Measurements from ENCODE around the gene BROX. TPM values are rescaled to one million over a fixed set of nuclear protein-coding genes. Genes with fewer than 3 reads are reported as not detected.
A peak's percentile ranks its signal among the peaks of the same experiment; 100 is the strongest.

The BROX gene
- total and polyA plus RNA-seq, 12 donors, result 8.9 to 40.5 (median 34.3) TPM

DNA sequence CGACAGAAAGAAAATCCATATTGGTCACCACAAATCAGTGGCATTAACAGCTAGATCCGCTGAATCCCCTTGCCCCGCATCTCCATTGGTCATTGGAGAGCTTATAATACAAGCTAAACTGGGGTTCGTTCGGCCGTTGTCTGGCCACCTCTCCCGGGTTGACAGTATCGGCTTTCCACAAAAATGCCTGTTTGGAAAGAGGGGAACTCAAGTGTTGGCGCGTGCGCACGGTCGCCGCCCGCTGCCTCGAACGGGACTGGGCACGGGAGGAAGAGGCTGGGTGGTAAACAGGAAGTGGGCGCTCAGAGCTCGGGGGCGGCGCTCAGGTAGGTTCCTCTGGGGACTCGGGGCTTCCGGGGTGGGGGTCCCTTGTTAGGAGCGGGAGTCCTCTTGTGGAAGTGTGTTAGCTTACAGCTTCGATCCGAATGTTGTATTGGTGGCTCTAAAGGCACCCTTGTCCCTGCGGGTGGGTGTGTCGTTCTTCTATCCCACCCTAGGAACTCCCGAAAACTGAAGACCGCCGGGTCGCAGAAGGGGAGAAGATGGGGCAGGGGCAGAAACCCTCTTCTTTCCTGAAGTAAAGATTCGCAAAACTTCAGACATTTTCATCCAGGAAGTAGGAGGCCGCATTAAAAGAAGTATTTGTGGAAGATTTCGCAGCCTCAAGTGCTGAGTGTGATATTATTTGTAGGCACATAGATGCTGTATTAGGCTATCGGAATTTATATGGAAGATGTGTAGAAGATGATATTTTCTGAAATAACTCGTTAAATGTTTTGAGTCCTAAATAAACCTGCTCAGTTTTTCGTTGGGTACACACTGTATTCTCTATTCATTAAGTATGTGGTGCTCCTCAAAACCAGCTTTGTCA is 962 bp downstream of the BROX start:
- Histone ChIP-seq H3K27me3 (no peaks in the 10 kb centered on the region), H3K9me3 (no peaks in the 10 kb centered on the region), H3K4me3 (peak overlapping the region; percentile 57 to 97 (median 90)), H3K27ac (peak overlapping the region; percentile 92 to 99 (median 94)), H3K4me1 (peaks cover 0 to 40% (median 28%) of the 10 kb centered on the region in 9 donors), H3K36me3 (peaks cover 0 to 37% (median 17%) of the 10 kb centered on the region in 9 donors)
- intact Hi-C loops (cut with DNase I), result loop anchor here in 5 of 10 donors (1.0 to 10.0 kb wide), 4 partner anchors 69 to 249 kb away; no protein-coding TSS in a partner anchor
- TF ChIP-seq, protein P1, sequence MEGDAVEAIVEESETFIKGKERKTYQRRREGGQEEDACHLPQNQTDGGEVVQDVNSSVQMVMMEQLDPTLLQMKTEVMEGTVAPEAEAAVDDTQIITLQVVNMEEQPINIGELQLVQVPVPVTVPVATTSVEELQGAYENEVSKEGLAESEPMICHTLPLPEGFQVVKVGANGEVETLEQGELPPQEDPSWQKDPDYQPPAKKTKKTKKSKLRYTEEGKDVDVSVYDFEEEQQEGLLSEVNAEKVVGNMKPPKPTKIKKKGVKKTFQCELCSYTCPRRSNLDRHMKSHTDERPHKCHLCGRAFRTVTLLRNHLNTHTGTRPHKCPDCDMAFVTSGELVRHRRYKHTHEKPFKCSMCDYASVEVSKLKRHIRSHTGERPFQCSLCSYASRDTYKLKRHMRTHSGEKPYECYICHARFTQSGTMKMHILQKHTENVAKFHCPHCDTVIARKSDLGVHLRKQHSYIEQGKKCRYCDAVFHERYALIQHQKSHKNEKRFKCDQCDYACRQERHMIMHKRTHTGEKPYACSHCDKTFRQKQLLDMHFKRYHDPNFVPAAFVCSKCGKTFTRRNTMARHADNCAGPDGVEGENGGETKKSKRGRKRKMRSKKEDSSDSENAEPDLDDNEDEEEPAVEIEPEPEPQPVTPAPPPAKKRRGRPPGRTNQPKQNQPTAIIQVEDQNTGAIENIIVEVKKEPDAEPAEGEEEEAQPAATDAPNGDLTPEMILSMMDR (IDR thresholded peaks at IDR 0.05), result no peak
- ATAC-seq, result peak; percentile 85 to 92 (median 90)
- WGBS, 2 donors, result 0 to 1% methylated on average over 39 of the region's 39 CpGs
- DNase-seq, result peak; percentile 92 to 94

DNA sequence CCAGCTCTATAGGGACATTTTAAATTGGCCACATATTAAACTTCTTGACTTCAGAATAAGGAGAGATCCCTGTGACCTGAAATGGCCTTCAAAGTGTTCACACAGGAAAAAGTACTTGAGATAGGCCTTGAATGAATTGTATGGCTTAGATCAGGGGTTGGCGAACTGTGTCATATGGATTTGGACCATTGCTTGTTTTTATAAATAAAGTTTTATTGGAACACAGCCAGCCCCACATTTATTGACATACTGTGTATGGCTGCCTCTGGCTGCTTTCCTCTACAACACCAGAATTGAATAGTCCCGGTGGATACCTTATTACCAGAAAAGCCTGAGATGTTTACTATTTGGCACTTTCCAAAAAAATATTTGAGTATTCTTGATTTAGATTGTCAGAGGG is 4.0 kb downstream of the BROX start:
- intact Hi-C loops (cut with DNase I), result loop anchor here in 3 of 10 donors (10.0 kb wide), 2 partner anchors 72 to 252 kb away; no protein-coding TSS in a partner anchor
- Histone ChIP-seq H3K4me1 (peaks cover 0 to 15% (median 11%) of the 10 kb centered on the region in 9 donors), H3K4me3 (no peak overlapping the region), H3K36me3 (peaks cover 0 to 67% (median 41%) of the 10 kb centered on the region in 9 donors), H3K27me3 (no peaks in the 10 kb centered on the region), H3K27ac (no peak overlapping the region), H3K9me3 (no peaks in the 10 kb centered on the region)
- DNase-seq, result no peak
- TF ChIP-seq, protein P1 (IDR thresholded peaks at IDR 0.05), result no peak
- ATAC-seq, result no peak
- 99 to 100% methylated on average over 2 of the region's 2 CpGs for WGBS, 2 donors

DNA sequence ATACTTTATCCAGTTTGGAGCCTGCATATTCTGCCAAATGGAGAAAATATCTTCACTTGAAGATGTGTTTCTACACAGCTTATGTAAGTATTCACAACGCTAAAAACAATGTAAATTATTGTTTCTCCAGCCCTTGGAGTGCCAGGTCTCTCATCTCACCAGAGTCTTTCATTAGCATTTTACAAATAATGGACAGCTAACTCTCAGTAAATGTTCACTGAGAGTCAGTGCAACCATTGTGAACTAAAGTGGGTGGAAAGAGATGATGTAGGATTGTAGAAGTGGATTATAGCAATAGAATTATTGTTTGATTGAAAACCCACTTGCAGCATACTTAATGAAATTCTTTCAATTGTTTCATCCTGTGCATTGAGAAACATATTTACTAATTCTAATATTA is 16.4 kb downstream of the BROX start:
- peaks cover 0 to 100% (median 72%) of the 10 kb centered on the region in 9 donors for H3K36me3 ChIP-seq
- H3K4me3 ChIP-seq, result no peak overlapping the region
- H3K27me3 ChIP-seq, result no peaks in the 10 kb centered on the region
- intact Hi-C loops (cut with DNase I), result no loop called here
- DNase-seq, result no peak
- no peaks in the 10 kb centered on the region for H3K4me1 ChIP-seq
- TF ChIP-seq, protein P1 (IDR thresholded peaks at IDR 0.05), result no peak
- no peak for ATAC-seq
- H3K9me3 ChIP-seq, result no peaks in the 10 kb centered on the region
- no peak overlapping the region for H3K27ac ChIP-seq
- 82 to 94% methylated on average over 1 of the region's 1 CpG for WGBS, 2 donors

DNA sequence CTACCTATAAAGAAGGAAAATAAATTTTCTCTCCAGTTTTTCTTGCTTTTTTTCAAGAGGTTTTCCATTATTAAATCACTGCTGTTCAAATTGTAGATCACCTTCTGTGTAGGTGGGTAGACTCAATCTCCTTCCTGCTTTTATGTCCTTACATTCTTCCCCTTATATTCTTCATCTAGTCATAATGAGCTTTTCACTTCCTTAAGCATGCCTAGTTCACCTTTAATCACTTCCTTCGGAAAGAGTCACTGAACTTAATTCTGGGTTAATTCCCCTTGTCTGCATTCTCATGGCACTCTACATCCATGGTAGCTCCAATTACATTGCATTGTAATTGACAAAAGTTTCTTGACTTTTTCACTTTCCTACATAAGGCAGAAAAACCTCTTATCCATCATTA is 18.5 kb downstream of the BROX start:
- Histone ChIP-seq H3K27ac (no peak overlapping the region), H3K36me3 (peaks cover 0 to 100% (median 69%) of the 10 kb centered on the region in 9 donors), H3K4me3 (no peak overlapping the region), H3K27me3 (no peaks in the 10 kb centered on the region), H3K4me1 (no peaks in the 10 kb centered on the region), H3K9me3 (no peaks in the 10 kb centered on the region)
- DNase-seq, result no peak
- ATAC-seq, result no peak
- intact Hi-C loops (cut with DNase I), result no loop called here
- TF ChIP-seq, protein P1 (IDR thresholded peaks at IDR 0.05), result no peak
- 86 to 100% methylated on average over 1 of the region's 1 CpG for WGBS, 2 donors
